ENCODE results near the gene SKIDA1.
A peak's percentile ranks its signal among the peaks of the same experiment; 100 is the strongest.

SKIDA1 gene

DNA sequence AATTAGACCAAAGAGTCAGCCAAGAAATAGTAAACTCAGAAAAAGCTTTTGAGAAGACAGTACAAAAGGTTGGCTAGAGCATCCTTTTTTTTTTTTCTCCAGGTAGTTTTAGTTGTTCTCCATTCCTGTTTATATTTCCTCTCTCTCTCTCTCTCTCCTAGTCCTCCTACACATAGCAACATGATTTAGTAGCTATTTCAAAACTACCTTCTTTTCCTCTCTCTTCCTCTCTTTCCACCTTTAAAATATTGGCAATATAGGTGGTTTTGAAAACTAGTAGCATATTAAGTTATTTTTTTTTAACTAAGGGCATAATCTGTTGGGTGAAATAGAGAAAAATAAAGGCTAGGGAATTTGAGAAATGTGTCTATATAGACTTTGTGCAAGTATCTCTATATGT lies 5.0 kb downstream of the SKIDA1 start:
- Histone ChIP-seq H3K4me2 (no peak overlapping the region; the same call in 1 of the 2 replicates), H3K4me1 (ENCODE audit: low read depth, poor library complexity, severe bottlenecking) (peaks cover 51% of the 10 kb centered on the region), H3K27me3 (ENCODE audit: insufficient read depth, low read depth) (peaks cover 48% of the 10 kb centered on the region), H3K9ac (no peak overlapping the region), H4K20me1 (ENCODE audit: insufficient read depth) (no peaks in the 10 kb centered on the region), H3K4me3 (IDR thresholded peaks at IDR 0.05; ENCODE audit: insufficient read depth, low read depth, low read length) (no peak overlapping the region), H3K79me2 (ENCODE audit: insufficient read depth, low read depth) (no peaks in the 10 kb centered on the region), H2AFZ (ENCODE audit: low read depth) (no peak overlapping the region), H3K27ac (no peak overlapping the region), H3K36me3 (ENCODE audit: insufficient read depth) (no peaks in the 10 kb centered on the region)
- TF ChIP-seq, protein P1, sequence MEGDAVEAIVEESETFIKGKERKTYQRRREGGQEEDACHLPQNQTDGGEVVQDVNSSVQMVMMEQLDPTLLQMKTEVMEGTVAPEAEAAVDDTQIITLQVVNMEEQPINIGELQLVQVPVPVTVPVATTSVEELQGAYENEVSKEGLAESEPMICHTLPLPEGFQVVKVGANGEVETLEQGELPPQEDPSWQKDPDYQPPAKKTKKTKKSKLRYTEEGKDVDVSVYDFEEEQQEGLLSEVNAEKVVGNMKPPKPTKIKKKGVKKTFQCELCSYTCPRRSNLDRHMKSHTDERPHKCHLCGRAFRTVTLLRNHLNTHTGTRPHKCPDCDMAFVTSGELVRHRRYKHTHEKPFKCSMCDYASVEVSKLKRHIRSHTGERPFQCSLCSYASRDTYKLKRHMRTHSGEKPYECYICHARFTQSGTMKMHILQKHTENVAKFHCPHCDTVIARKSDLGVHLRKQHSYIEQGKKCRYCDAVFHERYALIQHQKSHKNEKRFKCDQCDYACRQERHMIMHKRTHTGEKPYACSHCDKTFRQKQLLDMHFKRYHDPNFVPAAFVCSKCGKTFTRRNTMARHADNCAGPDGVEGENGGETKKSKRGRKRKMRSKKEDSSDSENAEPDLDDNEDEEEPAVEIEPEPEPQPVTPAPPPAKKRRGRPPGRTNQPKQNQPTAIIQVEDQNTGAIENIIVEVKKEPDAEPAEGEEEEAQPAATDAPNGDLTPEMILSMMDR (conservative IDR thresholded peaks at IDR 0.05; ENCODE audit: low read depth, low read length) = no peak

DNA sequence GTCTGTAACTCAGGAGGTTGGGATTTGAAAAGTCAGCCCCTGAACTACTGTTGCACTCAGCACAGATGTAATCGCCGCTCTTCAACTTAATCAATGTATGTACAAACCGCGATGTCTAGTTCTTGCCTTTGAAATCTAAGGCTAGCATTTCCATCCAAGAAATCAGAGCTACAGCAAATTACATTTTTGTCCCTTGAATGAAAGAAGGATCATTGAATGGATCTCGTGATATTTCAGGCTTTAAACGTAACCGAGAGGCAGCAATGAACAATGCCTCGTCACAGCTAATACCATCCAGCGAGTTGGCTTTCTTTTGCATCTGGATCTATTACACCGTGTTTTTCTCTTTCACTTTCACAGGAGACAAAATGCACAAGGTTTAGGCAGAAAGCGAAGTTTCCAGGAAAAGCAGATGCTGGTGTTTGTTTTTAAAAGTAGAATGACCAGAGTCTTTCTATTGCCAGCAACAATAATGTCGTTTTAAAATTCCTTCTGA lies 5.5 kb downstream of the SKIDA1 start:
- Histone ChIP-seq H3K36me3 (ENCODE audit: insufficient read depth) (no peaks in the 10 kb centered on the region), H2AFZ (ENCODE audit: low read depth) (peak overlapping the region; percentile 9; the same call in 1 of the 2 replicates), H4K20me1 (ENCODE audit: insufficient read depth) (no peaks in the 10 kb centered on the region), H3K79me2 (ENCODE audit: insufficient read depth, low read depth) (no peaks in the 10 kb centered on the region), H3K4me3 (IDR thresholded peaks at IDR 0.05; ENCODE audit: insufficient read depth, low read depth, low read length) (no peak overlapping the region), H3K4me1 (ENCODE audit: low read depth, poor library complexity, severe bottlenecking) (peaks cover 47% of the 10 kb centered on the region), H3K27me3 (ENCODE audit: insufficient read depth, low read depth) (peaks cover 50% of the 10 kb centered on the region), H3K4me2 (peak overlapping the region; percentile 94), H3K27ac (no peak overlapping the region), H3K9ac (peak overlapping the region; percentile 0; the same call in 1 of the 2 replicates)
- TF ChIP-seq, protein P1 (conservative IDR thresholded peaks at IDR 0.05; ENCODE audit: low read depth, low read length) = no peak

DNA sequence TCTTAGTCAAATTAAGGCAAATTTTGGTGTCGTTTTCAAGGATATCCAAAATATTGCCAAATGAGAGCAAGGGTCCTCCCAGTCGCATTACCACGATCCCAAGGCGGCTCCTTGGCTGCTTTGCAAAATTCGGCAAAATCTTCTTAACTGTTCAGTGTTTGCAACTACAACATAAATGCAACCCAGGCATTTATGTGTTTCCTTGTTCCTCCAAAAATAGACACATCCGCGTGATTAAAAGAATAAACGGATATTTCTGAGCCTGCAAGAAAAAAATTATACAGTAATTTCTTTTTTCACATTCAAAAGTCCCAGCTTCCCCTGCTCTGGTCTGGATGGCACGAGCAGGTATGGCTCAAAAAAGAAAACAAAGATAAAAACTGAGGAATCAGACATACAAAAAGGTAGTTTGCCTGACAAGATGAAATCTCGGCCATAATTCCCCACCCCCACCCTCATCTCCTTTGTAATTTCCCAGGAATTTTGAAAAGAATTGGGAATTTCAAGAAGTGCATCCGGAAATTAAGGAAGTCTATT lies 6.0 kb downstream of the SKIDA1 start:
- H3K79me2 ChIP-seq (ENCODE audit: insufficient read depth, low read depth) = no peaks in the 10 kb centered on the region
- peaks cover 50% of the 10 kb centered on the region for H3K27me3 ChIP-seq (ENCODE audit: insufficient read depth, low read depth)
- H3K27ac ChIP-seq = no peak overlapping the region
- no peaks in the 10 kb centered on the region for H4K20me1 ChIP-seq (ENCODE audit: insufficient read depth)
- no peaks in the 10 kb centered on the region for H3K36me3 ChIP-seq (ENCODE audit: insufficient read depth)
- H3K9ac ChIP-seq = peak overlapping the region; percentile 0; the same call in 1 of the 2 replicates
- H3K4me3 ChIP-seq (IDR thresholded peaks at IDR 0.05; ENCODE audit: insufficient read depth, low read depth, low read length) = no peak overlapping the region
- H2AFZ ChIP-seq (ENCODE audit: low read depth) = peak overlapping the region; percentile 9; the same call in 1 of the 2 replicates
- TF ChIP-seq, protein P1 (conservative IDR thresholded peaks at IDR 0.05; ENCODE audit: low read depth, low read length) = no peak
- H3K4me1 ChIP-seq (ENCODE audit: low read depth, poor library complexity, severe bottlenecking) = peaks cover 44% of the 10 kb centered on the region
- peak overlapping the region; percentile 94 for H3K4me2 ChIP-seq

DNA sequence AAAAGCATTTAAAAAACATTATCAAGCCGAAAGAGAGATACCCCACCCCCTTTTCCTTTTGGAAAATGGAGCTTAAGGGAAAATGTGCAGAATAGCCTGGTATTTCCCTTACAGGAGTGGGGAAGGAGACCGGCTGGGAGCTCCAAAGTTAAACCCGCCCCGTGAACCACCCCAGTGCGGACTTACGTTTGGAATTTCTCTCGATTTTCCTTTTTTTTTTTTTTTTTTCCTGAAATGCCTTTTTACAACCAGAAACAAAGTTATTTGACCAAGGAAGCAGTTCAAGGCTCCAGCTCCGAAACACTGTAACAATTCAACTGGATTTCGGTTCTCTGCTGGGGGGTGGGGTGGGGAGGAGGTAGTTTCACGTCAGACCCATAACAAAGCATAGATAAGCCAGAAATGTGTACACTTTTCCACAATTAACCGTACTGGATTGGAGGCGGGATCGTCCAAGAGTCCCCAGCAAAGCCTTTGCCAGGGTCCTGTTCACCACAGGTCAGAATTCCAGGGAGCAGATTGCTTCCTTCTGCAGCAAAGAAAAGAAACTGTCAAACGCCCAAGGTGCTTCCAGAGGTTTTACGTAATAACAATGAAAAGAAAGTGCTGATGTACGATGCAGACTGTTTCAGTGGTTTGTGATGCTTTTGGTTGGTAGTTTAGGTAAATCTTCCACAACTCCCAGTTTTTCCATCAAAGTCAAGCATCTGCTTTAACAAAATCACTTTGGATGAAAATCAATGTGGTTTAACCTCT lies 6.7 kb downstream of the SKIDA1 start:
- TF ChIP-seq, protein P1 (conservative IDR thresholded peaks at IDR 0.05; ENCODE audit: low read depth, low read length) = no peak
- H3K79me2 ChIP-seq (ENCODE audit: insufficient read depth, low read depth) = no peaks in the 10 kb centered on the region
- H3K4me1 ChIP-seq (ENCODE audit: low read depth, poor library complexity, severe bottlenecking) = peaks cover 44% of the 10 kb centered on the region
- no peaks in the 10 kb centered on the region for H3K36me3 ChIP-seq (ENCODE audit: insufficient read depth)
- H2AFZ ChIP-seq (ENCODE audit: low read depth) = no peak overlapping the region
- no peak overlapping the region for H3K27ac ChIP-seq
- peaks cover 50% of the 10 kb centered on the region for H3K27me3 ChIP-seq (ENCODE audit: insufficient read depth, low read depth)
- peak overlapping the region; percentile 94 for H3K4me2 ChIP-seq
- no peaks in the 10 kb centered on the region for H4K20me1 ChIP-seq (ENCODE audit: insufficient read depth)
- no peak overlapping the region for H3K4me3 ChIP-seq (IDR thresholded peaks at IDR 0.05; ENCODE audit: insufficient read depth, low read depth, low read length)
- H3K9ac ChIP-seq = no peak overlapping the region
